ENCODE measurements around the gene CTCFL.

Gene CTCFL

GRCh38 chr20:57559658-57560553 is 35.0 kb upstream of the CTCFL start:
- DNase-seq = no peak

GRCh38 chr20:57559289-57559634 is 34.3 kb upstream of the CTCFL start:
- no peak for DNase-seq

- no peak for DNase-seq
Observed at GRCh38 chr20:57558614-57559288, 33.8 kb upstream of the CTCFL start.

GRCh38 chr20:57557926-57558613 is 33.1 kb upstream of the CTCFL start:
- no peak for DNase-seq

- no peak for DNase-seq
Observed at GRCh38 chr20:57556980-57557274, 32.0 kb upstream of the CTCFL start.

DNA sequence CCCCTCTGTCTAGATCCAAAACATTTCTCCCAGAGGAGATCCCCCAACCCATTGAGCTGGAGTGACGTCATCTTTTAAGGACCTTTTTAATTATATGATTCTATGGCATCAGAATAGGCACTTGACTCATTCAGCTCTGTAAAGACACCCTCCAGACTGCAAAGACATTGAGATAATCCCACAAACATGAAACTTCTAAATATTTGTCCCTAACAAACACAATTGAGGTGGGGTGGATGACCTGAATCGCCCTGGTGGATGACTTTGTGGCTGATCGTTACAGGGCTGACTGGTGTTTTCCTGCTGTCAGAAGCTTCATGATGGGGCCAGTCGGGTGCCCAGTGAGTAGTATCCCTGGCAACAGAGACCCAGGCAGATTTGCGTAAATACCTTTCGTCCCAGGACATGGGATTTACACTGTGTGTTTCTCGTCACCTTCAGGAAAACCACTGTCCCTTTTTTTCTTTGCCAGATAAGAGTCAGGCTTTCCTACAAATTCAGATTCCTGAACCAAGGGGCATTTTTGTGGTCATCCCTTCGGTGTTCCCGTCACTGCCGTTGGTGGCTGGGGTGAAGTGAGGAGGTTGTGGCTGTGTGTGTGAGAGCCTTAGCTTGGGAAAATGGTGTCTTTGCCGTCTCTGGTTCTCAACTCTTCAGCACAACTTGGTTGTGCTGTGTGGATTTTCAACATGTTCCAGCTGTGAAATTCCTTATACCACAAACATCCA is 30.7 kb upstream of the CTCFL start:
- no peak for DNase-seq

GRCh38 chr20:57553376-57554018 is 28.6 kb upstream of the CTCFL start:
- no peak for DNase-seq

DNA sequence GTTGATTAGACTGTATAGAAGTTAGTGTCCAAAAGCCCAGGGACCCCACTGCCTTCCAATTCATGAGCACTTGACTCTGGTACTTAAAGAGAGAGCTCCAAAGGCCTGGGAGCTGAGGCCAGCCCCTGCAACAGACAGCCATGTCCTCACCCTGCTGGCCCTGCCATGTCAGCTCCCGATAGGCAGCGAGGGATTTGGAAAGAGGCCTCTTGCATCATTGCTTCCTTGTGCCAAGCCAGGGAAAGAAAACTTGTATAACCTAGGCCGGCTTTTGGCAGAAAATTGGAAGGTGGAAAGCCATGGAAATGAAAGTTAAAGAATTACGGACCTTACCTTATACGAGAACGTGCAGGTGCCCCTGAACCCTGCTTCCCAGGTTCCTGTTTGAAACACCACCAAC is 27.5 kb upstream of the CTCFL start:
- DNase-seq = no peak

- no peak for DNase-seq
Observed at GRCh38 chr20:57548177-57549058, 23.5 kb upstream of the CTCFL start.

DNA sequence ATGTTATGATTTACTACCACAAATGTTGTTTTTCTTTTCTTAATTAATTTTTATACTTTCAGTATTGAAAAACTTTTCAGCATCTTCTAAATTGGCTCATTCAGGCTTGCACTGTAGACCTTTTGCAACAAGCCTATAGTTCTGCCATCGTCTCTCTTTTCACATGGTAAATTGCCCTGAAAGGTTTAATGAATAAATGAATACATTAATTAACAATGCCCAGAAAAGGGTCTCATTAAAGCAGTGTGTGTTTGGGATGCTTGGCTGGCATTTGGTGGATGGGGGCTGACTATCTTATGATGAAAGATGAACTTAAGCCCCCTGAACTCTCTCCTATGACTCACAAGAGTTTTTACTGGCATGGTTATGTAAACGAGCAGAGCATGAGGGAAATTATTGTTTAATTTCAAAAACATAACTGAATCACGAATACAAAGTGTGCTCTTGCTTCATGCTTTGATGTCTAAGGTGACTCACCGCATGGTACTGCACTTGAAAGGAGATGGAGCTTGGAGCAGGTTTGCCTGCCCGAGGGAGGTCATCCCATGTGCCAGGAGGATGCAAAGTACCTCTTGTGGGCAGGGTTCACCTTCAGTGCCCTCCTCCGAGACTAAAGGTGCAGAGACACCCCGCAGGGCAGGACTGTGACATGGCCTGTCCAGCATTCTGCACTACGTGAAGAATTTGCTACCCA is 22.2 kb upstream of the CTCFL start:
- no peak for DNase-seq

DNA sequence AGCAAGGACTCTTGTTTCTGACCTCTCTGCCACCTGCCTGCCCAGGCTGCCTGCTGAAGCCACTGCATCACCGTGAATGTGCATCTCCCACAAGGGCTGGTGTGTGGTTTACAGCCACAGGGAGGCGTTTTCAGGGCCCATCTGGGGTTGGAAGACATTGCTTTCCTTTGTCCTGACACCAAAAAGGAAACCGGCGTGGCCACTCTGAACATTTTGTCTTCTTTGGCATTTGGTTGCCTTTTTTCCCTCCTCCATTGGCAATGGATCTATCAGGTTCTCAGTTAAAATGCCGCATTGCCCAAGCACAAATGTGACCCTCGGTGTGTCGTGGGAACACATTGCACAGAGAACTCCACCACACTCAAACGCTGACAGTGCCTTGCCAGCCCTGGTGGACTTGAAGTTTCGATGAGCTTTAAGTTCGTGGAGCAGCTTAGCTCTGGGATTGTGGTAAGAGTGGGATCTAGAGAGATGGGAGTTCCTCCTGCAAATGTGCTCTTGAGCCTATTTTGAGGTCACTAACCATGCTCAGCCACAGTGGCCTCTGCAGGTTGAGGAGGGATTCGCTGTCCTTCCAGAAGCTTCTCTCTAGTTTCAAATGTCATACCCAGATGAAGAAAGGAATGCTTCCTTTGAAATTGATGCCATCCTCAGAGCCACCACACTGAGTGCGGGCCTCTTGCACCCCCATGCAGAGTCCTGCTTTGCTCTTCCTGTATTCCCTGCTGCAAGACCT is 21.2 kb upstream of the CTCFL start:
- no peak for DNase-seq

DNA sequence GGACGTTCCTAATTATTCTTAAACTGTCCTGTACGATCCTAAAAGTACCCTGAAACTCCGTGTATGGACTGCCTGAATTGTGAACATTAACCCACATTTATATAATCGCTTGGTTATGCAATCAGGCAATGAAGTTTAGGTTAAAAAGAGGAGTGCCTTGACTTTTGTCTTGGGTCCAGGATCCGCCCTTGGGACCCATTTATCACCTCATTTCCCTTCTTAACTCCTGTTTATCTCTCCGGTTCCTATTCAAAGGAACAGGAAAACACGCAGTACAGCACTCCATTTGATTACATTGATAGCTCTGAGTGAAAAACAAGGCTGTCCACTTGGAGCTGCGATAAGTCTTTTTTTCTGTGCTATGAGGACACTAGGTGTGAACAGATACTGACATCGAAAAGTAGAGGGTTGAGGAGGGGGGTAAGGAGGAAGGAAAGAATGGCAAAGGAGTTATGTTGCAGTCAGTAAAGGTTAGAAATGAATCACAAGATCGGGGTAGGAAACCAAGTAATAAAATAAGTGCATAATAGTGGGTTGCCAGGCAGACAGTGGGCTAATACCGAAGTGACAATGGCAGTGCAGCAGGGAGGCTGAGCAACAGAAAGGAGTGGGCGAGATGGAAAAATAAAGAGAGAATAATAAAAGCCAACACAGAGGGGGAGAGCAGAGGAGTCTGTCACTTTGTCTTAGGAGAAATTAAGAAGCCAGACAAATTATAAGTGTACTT is 20.1 kb upstream of the CTCFL start:
- no peak for DNase-seq

DNA sequence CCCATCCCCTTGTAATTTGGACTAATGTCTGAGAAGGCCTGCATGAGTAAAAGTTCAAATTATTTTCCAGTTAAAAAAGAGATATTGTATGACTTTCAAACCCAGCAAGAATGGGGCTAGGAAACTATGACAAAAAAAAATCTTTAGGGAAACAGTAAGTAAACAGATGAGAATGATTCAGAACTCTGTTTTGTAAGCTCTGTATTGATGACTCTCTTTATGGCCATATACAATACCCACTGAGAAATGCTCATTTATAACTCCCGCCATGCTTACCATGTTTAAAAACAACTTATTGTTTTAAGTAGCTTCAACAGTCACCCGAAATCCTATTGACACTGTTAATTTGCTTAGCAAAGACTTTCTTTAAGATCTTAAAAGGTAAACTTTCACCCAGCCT is 18.8 kb upstream of the CTCFL start:
- DNase-seq = no peak

GRCh38 chr20:57540890-57541580 is 16.1 kb upstream of the CTCFL start:
- no peak for DNase-seq

DNA sequence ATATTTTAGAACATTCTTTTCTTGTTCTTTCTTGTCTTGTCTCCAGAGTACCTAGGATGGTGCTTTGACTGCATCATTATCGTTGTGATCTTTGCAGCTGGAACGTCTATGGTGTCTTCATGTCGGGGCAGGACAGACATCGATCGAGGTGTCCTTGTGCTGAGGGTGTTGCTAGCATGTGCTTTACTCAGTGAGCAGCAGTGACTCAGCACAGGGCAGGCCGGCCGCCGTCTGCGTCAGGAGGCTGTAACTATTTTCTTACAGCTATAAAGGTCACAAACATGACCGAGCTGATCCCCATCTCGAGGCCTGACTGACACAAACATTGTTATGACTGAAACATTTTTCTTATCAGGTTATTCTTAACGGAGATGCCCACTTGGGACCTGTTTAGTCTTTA is 14.9 kb upstream of the CTCFL start:
- no peak for DNase-seq

- DNase-seq = no peak
Observed at GRCh38 chr20:57537822-57538221, 12.9 kb upstream of the CTCFL start.

DNA sequence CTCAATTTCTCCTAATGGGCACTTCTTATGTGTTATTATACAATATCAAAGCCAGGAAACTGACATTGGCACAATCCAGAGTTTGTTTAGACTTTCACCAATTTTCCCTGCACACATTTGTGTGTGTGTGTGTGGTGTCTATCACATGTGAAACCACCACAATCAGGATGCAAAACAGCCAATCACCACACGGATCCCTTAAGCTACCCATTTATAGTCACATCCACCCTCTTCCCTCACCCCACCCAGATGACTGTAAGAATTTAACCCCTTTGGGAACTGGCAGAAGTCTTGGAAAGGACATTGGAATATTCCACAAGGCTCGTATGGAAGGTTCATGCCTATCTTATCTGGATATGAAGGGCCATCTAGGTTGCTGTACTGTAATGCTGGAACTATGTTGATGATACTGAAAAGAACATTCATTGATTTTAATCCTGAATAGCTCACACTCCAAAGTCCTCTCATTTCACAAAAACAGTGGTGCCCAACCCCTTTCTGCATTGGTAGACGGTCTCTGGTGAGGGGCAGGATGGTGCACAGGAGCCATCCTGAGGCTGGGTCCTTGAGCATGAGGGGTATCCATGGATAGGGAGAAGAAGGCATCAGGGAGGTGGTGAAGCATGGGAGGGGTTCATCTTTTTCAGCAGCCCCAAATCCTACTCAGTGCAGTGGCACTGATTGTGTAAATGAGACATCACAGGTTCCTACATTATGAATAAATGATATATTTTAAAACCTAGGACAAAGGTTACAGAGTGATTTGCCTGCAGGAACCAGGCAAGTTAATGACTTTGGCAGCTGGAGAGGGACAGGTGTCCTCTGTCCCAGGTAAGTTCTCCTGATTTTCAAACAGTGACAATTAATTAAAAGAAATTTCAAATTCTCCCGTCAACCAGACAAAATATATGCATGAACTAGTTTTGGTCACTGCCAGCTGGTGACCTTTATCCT is 12.1 kb upstream of the CTCFL start:
- no peak for DNase-seq

DNA sequence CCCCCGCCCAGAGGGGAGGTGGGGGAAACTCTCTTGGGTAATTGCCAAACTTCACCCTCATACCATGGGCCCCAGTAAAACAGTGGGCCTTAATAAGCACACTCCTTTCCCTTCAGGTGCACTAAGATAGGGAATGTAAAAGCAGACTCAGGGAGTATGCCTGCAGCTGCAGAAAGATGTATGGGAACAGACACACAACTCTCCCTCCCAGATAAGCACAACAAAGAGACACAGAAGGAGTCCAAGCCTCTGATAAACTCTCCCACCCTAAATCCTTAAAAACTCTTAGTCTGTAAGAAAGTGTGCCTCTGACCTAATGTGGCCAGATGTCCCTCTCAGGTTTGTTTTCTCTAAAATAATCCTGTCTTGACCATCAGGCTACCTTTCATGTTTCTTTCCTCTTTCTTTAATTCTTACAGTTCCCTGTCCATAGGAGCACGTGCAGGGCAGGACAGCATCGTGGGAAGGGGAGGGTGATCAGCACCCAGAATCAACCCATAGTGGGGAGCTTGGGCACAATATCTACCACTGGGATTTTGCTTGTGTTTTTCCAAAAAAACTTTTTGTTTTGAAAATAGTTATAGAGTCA is 11.3 kb upstream of the CTCFL start:
- DNase-seq = no peak

Data from NCI-H1417 treated with DMSO at 0.1 percent for 48 hours (cell line).